PFSK-1 (cell line): Measurements from ENCODE around the gene RANBP17.

Source experiments
- FOXP2 ChIP-seq: optimal IDR thresholded peaks from 2 replicates; pipeline ENCODE3; 2011; ENCODE audit warnings: borderline replicate concordance, control low read depth, inconsistent platforms; ENCODE audit not compliant: insufficient read depth; ENCODE audit errors: extremely low read length, extremely low read depth
- POLR2AphosphoS5 ChIP-seq: IDR thresholded peaks from 2 replicates; pipeline ENCODE4 v1.6.1; 2012; ENCODE audit warnings: low read depth, mild to moderate bottlenecking, control low read depth, low read length, moderate library complexity
- SIN3A ChIP-seq: IDR thresholded peaks from 2 replicates; pipeline ENCODE4 v1.6.1; 2012; ENCODE audit warnings: mild to moderate bottlenecking, low read length, moderate library complexity, borderline replicate concordance; ENCODE audit not compliant: insufficient read depth
- TAF1 ChIP-seq: IDR thresholded peaks from 2 replicates; pipeline ENCODE4 v1.6.1; 2012; ENCODE audit warnings: low read length, control low read depth, borderline replicate concordance; ENCODE audit not compliant: insufficient read depth
- TF ChIP-seq, protein P1 (sequence below), 2 experiments: IDR thresholded peaks; 2 replicates each; pipeline versions ENCODE4 v1.6.1 to v1.8.0; 2011 to 2012; ENCODE audit warnings: low read depth in 2 of 2, low read length in 2 of 2, control low read depth in 1 of 2, inconsistent platforms in 1 of 2, mild to moderate bottlenecking in 1 of 2, moderate library complexity in 1 of 2; ENCODE audit not compliant: insufficient read depth in 1 of 2

Gene RANBP17

DNA sequence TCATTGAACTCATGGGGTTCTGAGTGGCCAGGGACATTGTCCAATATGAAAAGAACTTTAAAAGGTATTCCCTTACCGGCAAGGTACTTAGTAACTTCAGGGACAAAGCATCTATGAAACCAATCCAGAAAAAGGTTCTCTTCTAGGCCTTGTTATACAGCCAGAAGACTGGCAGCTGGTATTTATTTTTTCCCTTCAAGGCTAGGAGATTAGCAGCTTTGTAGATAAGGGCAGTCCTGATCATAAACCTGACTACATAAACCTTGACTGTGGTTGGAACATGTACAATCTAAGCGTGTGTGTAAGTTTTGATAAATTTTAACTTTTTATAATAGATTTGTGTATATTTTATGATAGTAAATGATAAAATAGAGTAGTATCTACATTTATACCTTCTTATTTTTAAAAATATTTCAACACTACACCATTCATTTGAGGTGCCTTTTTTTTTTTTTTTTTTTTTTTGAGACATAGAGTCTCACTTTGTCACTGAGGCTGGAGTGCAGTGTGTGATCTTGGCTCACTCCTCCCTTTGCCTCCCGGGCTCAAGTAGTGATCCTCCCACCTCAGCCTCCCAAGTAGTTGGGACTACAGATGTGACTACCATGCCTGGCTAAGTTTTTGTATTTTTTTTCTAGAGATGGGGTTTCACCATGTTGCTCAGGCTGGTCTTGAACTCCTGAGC lies 24.5 kb downstream of the RANBP17 start:
- TF ChIP-seq POLR2AphosphoS5 (no peak), FOXP2 (no peak), TAF1 (no peak), SIN3A (no peak)
- TF ChIP-seq, protein P1, sequence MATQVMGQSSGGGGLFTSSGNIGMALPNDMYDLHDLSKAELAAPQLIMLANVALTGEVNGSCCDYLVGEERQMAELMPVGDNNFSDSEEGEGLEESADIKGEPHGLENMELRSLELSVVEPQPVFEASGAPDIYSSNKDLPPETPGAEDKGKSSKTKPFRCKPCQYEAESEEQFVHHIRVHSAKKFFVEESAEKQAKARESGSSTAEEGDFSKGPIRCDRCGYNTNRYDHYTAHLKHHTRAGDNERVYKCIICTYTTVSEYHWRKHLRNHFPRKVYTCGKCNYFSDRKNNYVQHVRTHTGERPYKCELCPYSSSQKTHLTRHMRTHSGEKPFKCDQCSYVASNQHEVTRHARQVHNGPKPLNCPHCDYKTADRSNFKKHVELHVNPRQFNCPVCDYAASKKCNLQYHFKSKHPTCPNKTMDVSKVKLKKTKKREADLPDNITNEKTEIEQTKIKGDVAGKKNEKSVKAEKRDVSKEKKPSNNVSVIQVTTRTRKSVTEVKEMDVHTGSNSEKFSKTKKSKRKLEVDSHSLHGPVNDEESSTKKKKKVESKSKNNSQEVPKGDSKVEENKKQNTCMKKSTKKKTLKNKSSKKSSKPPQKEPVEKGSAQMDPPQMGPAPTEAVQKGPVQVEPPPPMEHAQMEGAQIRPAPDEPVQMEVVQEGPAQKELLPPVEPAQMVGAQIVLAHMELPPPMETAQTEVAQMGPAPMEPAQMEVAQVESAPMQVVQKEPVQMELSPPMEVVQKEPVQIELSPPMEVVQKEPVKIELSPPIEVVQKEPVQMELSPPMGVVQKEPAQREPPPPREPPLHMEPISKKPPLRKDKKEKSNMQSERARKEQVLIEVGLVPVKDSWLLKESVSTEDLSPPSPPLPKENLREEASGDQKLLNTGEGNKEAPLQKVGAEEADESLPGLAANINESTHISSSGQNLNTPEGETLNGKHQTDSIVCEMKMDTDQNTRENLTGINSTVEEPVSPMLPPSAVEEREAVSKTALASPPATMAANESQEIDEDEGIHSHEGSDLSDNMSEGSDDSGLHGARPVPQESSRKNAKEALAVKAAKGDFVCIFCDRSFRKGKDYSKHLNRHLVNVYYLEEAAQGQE (IDR thresholded peaks at IDR 0.05; ENCODE audit: insufficient read depth in 1 of 2, low read depth in 2 of 2, low read length in 2 of 2): no peak

DNA sequence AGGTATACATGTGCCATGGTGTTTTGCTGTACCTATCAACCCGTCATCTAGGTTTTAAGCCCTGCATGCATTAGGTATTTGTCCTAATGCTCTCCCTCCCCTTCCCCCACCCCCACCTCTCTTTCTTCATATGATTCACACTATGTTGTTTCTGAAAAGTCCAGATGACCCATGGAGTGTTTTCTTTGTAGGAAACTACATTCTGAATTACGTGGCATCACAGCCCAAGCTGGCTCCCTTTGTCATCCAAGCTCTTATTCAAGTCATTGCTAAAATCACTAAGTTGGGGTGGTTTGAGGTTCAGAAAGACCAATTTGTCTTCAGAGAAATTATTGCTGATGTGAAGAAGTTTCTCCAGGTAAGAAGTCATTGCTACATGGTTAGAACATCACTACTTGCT lies 30.4 kb downstream of the RANBP17 start:
- TF ChIP-seq, protein P1 (IDR thresholded peaks at IDR 0.05; ENCODE audit: insufficient read depth in 1 of 2, low read depth in 2 of 2, low read length in 2 of 2): no peak
- TF ChIP-seq SIN3A: no peak
- no peak for TF ChIP-seq TAF1
- TF ChIP-seq POLR2AphosphoS5: no peak
- no peak for TF ChIP-seq FOXP2

- TF ChIP-seq FOXP2: no peak
- TF ChIP-seq, protein P1 (IDR thresholded peaks at IDR 0.05; ENCODE audit: insufficient read depth in 1 of 2, low read depth in 2 of 2, low read length in 2 of 2): no peak
- TF ChIP-seq SIN3A: no peak
- no peak for TF ChIP-seq TAF1
- no peak for TF ChIP-seq POLR2AphosphoS5
Measured at GRCh38 chr5:170894665-170895064, 32.8 kb downstream of the RANBP17 start.

DNA sequence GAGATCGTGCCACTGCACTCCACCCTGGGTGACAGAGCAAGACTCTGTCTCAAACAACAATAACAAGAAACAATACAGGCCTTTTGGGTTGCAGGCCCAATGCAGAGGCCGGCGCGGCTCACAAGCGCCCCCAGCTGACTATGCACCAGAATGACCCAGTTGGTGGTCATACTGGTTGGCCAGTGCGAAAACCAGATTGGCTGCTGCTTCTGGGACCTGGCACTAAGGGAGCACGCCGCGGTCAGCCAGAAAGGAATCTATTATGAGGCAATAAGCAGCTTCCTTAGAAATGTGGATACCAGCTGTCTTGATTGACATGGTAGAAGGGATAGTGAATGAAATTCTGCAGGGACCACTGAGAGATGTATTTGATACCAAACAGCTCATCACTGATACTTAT lies 35.0 kb downstream of the RANBP17 start:
- TF ChIP-seq, protein P1 (IDR thresholded peaks at IDR 0.05; ENCODE audit: insufficient read depth in 1 of 2, low read depth in 2 of 2, low read length in 2 of 2): no peak
- no peak for TF ChIP-seq TAF1
- no peak for TF ChIP-seq POLR2AphosphoS5
- TF ChIP-seq SIN3A: no peak
- no peak for TF ChIP-seq FOXP2

DNA sequence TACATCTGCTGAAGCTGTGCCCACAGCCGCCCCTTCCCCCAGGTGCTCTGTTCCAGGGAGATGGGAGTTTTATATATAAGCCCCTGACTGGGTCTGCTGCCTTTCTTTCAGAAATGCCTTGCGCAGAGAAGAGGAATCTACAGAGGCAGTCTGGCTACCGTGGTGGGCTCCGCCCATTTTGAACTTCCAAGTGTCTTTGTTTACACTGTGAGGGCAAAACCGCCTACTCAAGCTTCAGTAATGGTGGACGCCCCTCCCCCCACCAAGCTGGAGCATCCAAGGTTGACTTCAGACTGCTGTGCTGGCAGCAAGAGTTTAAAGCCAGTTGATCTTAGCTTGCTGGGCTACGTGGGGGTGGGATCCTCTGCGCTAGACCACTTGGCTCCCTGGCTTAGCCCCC lies 41.3 kb downstream of the RANBP17 start:
- no peak for TF ChIP-seq FOXP2
- TF ChIP-seq, protein P1 (IDR thresholded peaks at IDR 0.05; ENCODE audit: insufficient read depth in 1 of 2, low read depth in 2 of 2, low read length in 2 of 2): no peak
- no peak for TF ChIP-seq SIN3A
- TF ChIP-seq TAF1: no peak
- no peak for TF ChIP-seq POLR2AphosphoS5
